SIG-M5 treated with dmso at 0.1 percent for 504 hours (cell line): Measurements from ENCODE around the gene HDAC7.
"Not testable (repeated sequence)": the region's sequence is repeated elsewhere in the genome, so short reads cannot be mapped to it uniquely, and the experiment has no call there.

ENCODE experiments used
- DNase-seq: peaks from one replicate; lab custom pipeline; 2025; ENCODE audit not compliant: unreplicated experiment; lab: John Stamatoyannopoulos, UW

Gene HDAC7

DNA sequence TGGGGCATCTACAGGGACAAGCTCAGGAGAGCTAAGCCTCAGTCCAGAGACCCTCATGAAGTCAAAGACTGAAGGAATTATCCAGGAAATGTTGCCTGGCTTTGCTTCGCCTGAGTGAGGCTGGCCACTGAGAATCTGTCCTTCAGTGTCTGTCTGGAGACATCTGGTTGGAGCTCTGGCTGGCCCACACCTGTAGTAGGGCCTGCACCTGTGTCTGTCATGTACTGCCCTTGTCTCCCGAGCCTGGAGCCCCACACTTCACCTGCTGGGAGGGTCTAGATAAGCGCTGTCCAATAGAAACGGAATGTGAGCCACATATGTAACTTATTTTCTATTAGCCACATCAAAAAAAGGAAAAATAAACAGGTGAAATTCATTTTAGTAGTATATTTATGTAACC is 9.9 kb upstream of the HDAC7 start:
- no peak for DNase-seq

DNA sequence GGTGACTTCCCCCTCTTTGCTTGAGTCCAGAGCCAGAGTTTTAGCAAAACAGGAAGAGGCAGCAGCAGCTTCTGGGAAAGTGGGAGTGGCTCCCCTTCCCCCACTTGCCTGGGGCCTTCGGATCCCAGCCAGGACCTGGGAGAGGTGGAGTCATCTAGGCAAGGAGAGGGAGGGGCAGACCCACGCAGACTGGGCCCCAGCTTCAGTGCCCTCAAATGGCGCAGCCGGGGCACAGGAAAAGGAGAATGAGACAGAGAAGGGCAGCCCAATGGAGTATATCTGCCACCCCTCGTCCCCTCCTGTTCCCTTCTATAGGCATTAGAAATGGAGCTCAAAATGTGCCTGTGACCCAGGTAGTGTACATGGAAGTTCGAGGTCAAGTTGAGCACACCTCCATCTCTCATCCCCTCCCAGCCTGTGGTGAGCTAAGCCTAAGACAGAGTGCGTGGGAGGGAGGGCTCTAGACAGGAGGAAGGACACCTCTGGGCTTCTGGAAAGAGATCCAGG is 9.3 kb upstream of the HDAC7 start:
- no peak for DNase-seq

DNA sequence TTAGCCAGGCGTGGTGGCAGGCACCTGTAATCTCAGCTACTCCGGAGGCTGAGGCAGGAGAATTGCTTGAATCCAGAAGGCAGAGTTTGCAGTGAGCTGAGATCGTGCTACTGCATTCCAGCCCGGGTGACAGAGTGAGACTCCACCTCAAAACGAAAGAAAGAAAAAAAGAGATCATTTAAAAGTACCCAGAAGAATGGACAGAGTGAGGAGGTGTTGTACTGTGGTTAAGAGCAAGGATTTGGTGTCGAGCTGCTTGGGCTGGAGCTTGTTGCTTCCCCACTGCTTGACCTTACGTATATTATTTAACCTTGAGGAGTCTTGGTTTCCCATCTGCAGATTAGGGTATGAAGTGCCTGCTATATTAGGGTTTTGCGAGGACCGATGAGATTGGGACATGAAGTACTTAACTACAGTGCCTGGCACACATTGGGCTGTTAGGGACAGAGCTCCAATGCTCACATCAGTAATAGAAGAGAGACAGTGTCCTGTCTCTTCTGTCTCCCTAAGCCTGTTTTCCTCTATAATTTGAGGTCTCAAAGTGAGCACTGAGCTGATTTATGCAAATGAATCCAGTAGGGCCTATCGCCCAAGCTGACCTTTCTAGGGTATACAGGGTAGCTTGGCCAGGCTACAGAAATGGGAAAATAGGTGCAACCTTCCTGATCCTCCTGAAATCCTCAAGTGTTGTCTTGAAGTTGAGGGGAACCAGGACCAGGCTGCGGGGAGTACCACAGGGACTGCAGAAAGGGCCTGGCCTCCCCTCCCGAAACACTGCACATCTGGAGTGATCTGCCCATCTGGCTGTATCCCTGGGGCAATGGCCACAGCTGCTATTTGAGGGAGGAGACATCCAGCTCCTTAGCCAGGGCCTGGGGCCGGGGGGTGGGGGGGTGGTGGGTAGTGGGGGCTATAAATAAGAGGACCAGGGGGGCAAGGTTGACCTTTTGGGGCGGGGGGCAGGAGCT is 8.6 kb upstream of the HDAC7 start:
- DNase-seq = no peak

DNA sequence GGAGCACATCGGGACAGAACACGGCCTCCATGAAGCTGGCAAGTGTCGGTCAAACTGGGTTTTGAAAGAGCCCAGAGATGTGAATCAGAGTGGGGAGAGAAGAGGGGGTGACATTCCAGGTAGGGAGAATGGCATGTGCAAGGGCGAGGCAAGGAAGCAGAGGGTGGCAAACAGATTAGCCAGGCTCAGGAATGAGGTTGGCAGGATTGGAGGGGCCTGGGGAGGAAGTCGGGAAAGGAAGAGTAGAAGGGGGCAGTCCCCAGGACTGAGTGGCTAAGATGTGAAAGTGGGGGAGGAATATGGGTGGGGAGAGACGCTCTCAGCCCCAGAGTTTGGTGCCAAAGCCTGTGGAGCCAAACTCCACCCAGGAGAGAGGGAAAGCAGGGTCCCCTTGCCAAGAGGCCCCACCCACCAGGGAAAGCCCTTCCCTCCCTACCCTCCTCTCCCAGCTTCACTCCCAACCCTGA is 5.5 kb upstream of the HDAC7 start:
- no peak for DNase-seq

DNA sequence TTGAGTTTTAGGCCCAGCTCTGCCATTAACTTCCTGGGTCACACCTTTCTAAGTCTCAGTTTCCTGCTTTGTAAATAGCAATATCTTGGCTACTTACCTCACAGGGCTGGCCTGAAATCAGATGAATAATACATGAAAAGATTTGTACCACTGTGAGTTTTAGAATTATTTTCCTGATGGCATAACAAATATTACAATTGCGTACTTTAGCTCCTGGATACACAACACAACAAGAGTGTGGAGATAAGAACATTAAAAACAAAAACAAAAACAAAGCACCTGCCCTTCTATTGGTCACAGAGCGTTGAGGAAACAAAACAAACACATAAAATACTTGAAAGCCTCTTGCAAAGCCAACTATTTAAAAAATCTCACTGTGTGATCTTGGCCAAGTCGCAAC is 4.9 kb upstream of the HDAC7 start:
- no peak for DNase-seq

DNA sequence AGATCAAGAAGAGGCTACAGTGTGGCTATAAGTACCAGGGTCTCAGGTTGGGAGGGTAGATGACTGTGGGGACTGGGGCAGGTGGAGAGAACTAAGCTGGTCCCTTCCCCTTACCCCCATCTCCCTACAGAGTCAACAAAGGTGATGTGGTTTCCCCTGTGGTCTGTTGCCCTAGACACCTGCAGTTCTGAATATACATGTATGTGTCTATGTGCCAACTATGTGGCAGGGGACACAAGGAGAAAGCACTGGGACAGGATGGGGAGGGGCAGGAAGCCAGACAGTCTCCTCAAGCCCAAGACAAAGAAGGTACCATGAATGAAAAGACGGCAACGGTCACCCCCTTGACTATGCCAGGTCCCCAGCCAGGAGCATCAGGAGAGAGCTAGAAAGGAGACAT is 4.5 kb upstream of the HDAC7 start:
- no peak for DNase-seq

DNA sequence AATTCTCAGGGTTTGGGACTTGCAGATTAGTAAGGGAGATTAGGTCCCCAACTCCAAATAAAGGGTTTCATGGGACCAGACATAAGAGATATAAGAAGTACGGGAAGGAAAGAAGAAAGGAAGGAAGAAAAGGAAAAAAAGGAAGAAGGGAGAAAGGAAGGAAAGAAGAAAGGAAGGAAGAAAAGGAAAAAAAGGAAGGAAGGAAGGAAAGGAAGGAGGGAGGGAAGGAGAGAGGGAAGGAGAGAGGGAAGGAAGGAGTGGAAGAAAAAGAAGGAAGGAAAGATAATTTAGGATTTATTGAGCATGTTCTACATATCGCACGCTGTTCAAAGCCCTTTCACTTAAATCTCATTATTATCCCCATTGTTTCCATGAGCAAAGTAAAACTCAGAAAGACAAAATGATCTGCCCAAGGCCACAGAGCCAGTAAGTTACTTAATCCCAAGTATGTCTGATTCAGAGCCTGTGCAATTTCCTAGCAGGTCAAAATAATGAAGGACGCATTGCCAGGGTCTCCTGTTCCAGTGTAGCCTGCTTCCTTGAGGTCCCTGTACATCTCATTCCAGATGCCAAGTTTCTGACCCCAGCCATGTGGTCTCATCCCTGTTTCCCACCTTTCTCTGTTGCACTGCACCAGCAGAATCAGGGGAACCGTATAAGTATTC is 3.9 kb upstream of the HDAC7 start:
- no peak for DNase-seq

DNA sequence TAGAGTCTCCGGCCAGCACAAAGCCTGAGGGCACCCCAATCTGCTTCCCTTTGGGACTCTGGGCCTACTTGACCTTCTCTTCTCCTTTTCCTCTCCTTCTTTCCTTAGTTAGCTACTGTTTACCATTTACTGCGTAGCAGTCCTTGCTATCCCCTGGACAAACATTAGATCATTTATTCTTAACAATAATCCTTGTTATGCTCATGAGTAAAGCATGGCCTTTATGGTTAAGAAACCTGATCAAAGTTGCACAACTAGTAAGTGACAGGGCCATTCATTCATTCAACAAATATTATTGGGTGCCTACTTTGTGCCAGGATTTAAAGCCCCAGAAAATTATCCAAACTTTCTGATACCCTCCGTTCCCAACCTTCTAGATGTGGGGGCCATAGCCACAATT is 3.2 kb upstream of the HDAC7 start:
- DNase-seq = no peak

DNA sequence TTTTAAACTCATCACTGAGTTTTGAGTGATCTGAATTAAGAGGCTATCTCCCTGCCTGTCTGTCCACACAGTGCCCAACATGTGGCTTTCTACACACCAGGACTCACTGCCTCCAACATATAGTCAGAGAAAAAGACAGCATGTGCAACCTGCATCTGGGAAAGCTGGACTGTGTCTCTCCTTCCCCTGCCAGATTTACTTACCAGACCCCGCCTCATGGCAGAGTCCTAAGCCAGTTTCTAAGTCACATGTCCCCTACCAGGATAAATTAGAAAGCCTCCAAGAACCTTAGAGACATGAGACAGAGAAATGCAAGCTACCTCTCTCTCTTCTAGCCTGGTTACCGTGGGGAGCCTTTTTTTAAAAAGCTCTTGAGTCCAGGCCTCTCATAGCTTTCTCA is 2.7 kb upstream of the HDAC7 start:
- no peak for DNase-seq

DNA sequence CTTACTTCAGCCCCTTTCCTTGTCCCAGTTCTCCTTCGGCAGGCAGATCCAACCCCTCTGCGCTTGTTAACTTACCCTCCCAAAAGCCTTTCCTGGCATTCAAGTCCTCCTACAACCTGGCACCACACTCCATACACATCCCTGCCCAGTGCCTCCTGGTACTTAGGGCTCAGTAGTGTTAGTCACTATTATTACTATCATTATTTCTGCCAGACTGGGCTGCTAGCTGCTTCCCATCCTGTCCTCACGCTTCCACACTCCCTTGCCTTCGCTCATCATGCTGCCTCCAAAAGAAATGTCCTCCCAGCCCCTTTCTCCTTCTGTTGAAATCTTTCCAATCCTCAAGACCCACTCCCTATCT is 1.6 kb upstream of the HDAC7 start:
- DNase-seq = no peak

DNA sequence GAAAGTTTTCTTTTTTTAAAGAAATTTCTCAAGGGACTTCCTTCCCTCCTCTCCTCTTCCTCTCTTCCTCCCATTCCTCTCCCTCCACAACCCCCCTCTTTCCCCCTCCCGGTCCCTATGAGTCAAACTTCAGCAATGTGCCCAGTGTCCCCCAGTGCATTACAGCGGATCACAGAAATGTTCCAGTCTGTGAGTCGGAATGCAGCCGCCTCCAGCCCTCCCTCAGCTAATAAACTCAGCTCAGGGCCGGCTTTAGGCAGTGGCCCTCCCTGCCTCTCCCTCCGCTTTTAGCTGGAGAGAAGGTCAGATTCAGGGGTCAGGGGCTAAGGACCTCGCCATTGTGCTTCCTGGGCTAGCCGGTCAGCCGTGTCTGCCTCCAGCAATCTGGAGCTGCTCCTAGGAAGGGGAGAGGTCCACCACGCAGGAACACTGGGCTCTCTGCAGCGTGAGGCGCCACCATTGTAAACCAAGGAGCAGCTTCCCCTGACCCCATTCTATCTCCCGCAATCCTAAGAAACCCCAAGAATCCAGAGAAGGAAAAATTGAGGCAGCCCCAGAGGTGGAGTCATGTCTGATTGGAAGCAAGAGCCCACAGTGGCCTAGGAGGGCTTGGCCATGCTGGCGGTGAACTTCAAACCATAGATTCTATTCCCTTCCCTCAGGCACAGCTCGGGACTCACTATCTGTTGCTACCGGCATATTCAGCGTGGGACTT is 1.1 kb upstream of the HDAC7 start:
- DNase-seq = peak; percentile 94

DNA sequence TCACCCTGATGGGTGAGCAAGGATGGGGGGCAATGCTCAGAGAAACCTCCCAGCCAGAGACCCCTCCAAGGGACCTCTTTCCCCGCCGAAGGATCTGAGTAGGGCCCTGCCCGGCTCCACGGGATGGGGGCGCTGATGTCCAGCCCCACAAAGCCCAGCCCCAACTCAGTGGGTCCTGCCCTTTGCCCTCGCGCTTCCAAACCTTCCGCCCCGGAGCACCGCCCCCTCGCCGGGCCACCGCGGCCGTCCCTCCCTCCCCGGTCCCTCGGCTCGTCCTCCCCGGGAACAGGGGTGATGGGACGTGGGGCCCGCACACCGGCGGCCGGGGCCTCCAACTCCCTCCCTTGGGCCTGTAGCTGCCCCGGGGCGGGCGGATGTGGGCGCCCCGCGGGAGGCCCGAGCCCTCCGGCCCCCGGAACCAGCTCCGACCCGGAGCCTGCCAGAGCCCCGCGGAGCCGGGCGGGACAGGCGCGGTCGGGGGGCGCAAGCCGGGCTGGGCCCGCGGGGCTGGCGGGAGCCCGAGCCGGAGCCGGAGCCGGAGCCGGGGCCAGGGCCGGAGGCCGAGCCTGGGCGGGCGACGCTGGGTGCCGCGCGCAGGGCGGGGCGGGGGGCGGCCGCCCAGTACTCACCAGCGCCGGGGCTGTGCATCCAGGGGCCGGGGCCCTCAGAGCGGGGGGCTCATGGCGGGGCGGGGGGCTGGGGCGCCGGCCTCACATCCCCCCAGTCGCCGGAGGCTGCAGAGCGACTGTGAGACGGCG is 386 bp downstream of the HDAC7 start:
- no peak for DNase-seq

DNA sequence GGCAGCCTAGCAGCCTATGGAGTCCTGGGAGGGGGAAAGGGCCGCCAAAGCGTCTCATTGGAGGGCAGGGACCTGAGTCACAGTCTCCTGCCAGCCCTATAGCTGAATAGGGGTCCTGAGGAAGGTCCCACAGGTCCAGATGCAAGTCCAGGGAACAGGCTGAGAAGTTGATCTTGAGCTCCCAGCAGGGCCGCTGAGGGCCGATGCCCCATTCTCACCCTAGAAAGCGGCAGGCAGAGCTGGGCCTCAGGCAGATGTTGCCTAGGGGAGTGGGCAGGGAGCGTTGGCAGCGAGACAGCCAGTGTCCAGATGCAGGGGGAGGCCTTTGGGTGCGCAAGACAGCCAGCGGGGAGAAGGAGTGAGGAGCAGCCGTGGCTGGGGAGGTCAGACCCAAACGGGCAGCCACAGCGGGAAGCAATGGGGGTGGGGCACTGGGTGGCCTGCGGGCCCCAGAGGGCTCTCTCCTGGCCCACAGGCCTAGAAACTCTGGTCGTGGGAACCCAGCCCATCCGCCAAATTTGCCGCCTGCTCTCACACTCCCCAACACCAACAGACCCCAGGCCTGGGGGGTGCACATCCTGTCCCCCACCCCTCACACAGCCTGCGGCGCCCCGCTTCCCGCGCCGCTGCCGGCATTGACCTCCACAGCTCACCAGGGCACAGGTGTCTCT is 1.1 kb downstream of the HDAC7 start:
- DNase-seq = no peak

DNA sequence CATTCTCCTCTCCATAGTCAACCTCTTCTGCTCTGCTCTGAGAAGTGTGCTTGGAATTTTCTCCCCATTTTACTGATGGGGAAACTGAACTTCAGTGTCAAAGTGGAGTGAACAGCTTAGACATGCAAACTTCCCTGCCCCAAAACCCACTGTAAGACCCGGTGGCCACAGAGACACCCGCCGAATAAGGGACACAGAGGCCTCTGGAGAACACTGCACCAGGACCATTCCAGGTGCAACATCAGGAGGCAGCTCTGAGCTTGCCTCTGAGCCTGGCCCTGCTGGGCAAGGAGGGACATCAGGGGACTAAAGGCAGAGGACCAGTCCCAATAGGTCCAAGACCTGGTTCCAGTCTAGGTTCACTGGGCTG is 1.7 kb downstream of the HDAC7 start:
- no peak for DNase-seq

DNA sequence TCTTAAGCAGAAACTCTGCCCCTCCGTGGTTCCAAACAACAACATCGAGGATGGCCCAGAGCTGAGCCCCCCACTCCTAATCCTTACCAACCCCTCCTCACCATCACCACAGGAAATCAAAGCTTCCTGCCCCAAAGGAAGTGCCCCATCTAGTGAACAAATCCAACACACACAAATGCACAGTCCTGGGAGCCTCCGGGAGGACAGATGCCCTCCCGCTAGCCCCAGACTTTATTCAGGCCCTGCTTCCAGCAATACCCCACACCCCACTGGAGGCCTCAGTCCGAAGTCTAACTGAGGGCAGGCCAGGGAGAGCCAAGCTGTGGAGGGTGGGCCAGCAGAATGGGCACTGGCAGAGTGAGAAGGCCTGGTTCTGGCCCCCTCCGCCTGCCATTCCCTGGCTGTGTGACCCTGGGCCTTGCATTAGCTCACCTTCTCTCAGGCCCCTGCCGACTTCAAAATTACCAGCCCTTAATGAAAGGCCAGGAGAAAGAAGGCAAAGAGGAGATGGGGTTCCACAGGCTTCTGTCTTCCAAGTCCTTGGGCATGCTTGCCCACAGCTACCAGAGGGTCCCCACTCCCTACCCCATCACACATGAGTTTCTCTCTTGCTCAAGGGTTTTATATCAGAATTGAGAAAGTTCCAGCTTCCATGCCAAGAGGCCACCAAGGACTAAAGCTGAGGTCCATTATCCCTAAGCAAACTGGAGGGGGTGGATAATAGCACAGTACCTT is 2.3 kb downstream of the HDAC7 start:
- DNase-seq = no peak

DNA sequence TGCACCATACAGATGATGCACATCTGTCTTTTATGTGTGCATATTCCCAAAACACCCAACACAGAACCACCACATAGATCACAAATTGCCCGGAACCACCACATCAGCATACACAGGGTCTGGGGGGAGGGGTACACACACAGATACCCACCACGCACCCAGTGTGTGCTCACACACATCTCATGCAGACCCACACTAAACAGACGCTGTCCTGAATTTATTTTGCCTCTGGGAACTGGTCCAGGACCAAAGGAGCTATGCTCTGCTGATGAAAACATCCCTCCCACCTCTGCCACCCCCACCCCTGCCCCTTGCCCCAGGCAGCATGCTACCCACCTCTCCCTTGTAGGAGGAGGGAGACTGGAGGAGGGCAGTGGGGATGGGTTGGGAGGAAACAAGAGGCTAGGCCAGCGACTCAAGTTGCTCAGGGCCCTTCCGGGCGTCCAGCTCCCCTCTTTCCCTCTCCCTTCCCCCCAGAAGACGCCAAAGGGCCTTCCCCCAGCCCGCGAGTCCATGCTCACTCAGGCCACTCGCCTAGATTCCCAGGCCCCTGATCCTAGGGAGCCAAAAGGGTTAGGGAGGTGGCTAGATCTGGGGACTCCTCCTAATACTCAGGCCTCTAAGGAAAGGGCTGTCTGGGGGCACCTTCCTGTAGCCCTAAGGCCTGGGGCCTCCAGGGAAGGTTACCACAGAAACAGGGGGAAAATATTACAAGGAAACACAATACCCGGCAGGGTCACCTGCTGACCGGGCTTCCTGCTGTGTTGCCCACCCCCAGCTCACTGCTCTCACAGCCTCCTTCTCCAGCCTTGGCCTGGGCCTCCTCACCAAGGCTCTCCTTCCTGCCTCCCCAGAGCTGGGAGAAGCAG is 3.1 kb downstream of the HDAC7 start:
- DNase-seq = no peak

DNA sequence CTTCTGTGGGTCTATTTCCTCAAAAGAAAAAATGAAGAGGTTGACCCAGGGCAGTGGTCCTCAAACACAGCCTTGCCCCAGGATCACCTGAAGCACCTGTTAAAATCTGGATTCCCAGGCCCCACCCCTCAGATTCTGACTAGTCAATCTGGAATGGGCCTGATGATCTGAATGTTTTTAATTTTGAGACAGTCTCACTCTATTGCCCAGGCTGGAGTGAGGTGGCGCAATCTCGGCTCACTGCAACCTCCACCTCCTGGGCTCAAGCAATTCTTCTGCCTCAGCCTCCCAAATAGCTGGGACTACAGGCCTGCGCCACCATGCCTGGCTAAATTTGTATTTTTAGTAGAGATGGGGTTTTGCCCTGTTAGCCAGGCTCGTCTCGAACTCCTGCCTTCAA is 4.3 kb downstream of the HDAC7 start:
- DNase-seq = not testable (repeated sequence)

DNA sequence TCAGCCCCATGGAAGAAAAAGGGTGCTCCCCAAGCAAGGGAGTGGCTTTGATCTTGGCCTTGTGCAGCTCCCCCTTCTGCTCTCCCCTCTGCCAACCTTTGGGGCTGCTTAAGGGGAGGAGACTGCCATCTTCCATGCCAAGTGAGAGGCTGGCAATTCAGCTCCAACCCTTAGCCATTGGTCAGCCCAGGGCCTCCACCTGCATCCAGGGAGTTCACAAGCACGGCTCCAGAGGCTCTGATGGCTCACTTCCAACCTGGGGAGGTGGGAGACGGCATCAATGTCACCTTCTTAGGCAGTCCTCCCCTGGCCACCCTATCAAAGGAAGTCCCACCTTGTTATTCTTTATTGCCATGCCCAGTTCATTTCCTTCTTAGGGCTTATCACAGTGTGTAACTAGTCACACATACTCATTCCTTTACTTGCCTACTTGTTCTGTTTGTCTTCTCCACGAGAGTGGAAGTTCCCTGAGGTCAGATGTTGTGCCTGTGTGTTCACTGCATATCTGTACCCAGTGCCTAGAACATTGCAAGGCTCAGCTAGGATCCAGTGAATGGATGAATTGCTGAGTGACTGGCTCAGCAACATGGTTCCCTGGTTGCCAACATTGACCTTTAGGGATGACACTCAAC is 5.0 kb downstream of the HDAC7 start:
- DNase-seq = no peak
